GM12872 (cell line): ENCODE results near the gene PCYT1A.

Experiments used
- TF ChIP-seq, protein P1 (sequence below): IDR thresholded peaks from 3 replicates; pipeline ENCODE4 v1.5.1; 2011; ENCODE audit warnings: low read depth, mild to moderate bottlenecking, low read length, moderate library complexity; ENCODE audit not compliant: insufficient read depth

The PCYT1A gene

DNA sequence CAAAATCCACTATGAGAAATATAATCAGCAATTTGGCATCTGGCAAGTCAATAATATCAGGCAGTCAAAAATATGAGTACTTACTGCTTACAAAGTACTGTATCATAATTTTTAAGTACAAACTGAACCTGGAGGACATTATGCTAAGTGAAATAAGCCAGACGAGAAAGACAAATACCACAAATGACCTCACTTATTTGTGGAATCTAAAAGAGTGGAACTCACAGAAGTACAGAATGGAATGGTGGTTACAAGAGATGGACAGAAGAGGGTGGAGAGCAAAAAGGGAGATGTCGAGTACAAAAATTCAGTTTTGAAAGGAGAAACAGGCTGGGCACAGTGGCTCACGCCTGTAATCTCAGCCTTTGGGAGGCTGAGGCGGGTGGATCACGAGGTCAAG lies 12.4 kb downstream of the PCYT1A start:
- TF ChIP-seq, protein P1, sequence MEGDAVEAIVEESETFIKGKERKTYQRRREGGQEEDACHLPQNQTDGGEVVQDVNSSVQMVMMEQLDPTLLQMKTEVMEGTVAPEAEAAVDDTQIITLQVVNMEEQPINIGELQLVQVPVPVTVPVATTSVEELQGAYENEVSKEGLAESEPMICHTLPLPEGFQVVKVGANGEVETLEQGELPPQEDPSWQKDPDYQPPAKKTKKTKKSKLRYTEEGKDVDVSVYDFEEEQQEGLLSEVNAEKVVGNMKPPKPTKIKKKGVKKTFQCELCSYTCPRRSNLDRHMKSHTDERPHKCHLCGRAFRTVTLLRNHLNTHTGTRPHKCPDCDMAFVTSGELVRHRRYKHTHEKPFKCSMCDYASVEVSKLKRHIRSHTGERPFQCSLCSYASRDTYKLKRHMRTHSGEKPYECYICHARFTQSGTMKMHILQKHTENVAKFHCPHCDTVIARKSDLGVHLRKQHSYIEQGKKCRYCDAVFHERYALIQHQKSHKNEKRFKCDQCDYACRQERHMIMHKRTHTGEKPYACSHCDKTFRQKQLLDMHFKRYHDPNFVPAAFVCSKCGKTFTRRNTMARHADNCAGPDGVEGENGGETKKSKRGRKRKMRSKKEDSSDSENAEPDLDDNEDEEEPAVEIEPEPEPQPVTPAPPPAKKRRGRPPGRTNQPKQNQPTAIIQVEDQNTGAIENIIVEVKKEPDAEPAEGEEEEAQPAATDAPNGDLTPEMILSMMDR = no peak

DNA sequence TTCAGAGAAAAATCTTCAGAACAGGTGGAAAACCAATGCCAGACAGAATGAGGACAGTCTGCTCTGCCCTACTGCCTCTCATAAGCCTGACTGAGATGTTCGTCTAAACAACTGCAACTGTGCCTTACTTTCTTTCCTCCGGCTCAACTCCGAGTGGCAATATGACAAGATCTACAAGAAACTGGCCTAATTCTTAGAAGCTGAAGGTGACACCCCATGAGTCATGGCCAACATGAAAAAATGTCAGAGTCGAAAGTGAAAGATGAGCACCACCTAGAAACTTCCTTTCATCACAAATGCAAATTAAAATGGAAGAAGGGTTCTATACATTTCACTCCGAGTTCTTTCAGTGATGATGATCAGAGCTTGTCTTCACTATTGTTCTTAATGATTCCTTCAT lies 12.9 kb downstream of the PCYT1A start:
- TF ChIP-seq, protein P1 = no peak

DNA sequence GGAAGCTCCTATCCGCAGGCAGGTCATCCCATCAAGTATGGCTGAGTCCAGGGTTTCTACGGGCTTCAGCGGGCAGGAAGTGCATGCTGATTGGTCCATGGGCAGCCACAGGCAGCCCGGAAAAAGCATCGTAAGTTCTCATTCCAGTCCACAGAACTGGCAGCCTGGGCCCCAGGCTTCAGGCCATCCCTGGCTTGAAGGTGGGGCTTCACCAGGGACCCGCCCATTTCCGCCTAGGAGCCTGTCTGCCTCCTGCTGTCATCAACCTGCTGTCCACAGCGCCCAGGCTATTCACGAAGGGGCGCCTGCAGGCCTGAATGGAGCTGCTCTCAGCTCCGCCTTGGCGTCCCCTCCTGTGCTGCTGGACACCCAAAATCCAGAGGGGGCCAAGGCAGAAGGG lies 13.9 kb downstream of the PCYT1A start:
- TF ChIP-seq, protein P1 = no peak

DNA sequence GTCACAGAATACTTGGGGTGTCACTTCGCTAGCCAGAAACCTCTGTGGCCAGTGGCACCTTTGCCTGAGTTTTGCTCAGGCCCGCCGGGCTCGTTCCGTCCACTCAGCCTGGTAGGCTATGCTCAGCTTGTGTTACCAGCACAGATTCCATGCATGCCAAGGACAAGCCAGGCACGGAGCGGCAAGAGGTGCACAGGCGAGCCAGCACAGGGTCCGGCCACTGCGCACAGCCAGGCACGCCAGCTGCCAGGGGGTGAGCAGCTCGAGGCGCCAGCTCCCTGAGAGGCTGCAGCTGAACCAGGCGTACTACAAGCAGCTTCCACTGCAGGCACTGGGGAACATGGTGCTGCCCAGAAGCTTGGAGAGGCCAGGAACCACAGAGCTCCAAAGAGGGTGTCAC lies 14.7 kb downstream of the PCYT1A start:
- TF ChIP-seq, protein P1 = no peak

DNA sequence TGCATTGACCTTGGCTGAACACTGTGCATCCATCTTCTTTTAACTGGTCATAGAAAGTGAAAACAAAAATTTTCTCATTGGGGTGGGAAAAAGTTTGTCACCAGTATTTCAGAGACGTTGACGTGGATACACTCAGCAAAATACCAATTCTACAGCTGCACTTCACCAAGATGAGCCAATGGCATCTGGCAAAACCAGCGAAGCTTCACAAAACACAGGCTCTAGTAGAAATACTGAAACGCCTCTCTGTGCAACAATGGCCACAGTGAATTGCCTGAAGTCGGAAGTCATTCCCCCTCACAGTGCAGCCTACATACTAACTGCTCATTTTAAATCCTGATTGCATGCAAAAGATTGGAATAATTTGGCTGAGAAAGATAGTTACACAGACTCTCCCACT lies 17.0 kb downstream of the PCYT1A start:
- TF ChIP-seq, protein P1 = no peak

DNA sequence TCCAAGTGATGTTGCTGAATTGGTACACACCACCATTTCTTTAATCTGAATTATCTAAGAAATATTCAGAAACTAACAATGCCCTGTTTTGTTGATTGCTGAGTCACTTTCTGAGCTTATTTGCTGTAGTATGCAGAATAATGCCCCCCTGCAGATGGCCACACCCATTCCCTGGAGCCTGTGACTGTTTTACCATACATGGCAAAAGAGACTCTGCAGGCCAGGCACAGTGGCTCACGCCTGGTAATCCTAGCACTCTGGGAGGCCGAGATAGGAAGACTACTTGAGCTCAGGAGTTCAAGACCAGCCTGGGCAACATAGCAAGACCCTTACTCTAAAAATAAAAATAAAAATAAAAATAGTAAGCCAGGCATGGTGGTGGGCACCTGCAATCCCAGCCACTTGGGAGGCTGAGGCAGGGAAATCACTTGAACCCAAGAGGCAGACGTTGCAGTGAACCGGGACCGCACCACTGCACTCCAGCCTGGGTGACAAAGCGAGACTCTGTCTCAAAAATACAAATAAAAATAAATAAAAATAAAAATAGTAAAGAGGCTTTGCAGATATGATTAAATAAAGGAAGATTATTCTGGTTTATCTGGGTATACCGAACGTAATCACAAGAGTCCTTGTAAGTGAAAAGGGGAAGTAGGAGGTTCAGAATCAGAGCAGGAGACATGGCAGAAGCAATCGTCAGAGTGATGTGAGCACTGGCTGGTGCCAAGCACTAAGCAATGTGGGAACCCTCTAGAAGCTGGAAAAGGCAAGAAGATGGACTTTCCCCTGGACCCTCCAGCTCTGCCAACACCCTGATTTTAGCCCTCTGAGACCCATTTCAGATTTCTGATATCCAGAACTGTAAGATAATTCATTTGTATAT lies 19.0 kb downstream of the PCYT1A start:
- TF ChIP-seq, protein P1 = no peak

DNA sequence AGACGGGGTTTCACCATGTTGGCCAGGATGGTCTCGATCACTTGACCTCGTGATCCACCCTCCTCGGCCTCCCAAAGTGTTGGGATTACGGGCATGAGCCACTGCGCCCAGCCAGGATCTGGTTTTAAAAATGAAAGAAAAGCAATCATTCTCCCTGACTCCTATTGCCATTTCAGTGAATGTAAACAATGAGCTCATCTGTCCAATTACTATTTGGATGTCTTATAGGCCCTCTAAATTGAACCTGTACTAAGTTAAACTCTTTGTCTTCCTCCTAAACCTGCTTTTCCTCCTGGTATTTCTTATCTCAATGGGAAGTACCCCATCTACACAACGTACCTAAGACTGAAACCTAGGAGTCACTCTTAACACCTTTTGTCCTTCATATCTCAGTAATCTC lies 23.7 kb downstream of the PCYT1A start:
- TF ChIP-seq, protein P1 = no peak
